Adipose tissue (tissue), 3 donors: ENCODE measurements around the gene DHX15. TPM values are rescaled to one million over a fixed set of nuclear protein-coding genes. Genes with fewer than 3 reads are reported as not detected.

Experiments
- H3K27ac ChIP-seq: one replicate; pipeline ENCODE4 v1.5.1; 2013; ENCODE audit warnings: low read depth, low read length
- WGBS, 3 donors: extraction: QIAGEN DNeasy Blood & Tissue Kit; methylation state at CpG; one replicate each; pipeline ENCODE4 v1.1.7; 2013; 5-methylcytosine and 5-hydroxymethylcytosine counted together
- polyA plus RNA-seq, 3 donors: library from polyadenylated mRNA; stranded (reverse); fragments of 200-250 nt; gene quantifications; one replicate each; pipeline ENCODE4 v1.2.3, GENCODE V29; 2013
- donor health status: healthy with polysubstance abuse.
- donor health status: Bipolar disorder and iron deficiency.
- donor health status: healthy.

DHX15 gene
- polyA plus RNA-seq, 3 donors = 39.3 to 76.6 (median 68.6) TPM

DNA sequence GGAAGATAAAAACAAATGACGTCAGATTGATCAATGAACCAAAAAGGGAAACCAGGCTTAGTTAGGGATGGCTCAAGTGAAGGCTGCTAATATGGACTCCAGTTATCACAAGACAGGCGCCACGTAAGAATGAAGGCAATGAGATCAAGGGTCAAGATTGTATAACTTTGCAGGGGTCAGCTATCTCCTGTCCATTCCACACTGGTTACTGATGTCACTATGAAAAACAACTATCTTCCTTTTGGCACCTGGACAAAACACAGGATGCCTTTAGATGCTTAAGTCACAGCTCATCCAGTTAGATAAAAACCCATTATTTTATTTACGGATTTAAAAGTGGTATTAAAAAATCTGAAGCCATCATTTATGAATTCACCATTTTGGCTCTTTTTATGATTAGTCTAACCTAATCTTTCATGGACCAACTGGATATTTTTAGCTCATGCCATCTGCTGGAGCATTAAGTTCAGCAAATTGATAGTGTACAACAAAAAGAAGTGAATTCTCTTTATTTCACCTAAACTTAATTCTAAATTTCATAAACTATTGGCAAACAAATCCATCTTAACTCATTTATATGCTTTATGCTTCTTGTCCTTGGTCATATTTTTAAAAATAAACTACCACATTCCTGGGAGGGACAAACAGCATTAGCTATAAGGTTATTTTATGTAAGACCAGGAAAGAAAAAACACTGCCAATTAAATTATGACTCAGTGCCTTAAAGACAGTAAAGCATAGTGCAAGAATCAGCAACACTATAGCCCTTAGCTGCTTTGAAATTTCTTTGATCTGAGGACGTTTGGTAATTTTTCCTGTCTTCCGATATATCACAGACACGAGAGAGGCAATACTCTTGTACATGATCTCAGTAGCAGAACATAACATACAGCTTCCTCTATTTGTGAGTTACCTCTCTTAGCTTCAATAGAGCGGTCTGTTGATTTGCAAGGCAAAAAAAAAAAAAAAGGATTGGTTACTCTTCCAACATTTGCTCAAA is 27.0 kb downstream of the DHX15 start:
- WGBS, 3 donors = 50 to 62% (median 55%) methylated on average over 8 of the region's 8 CpGs
- no peak overlapping the region for H3K27ac ChIP-seq

DNA sequence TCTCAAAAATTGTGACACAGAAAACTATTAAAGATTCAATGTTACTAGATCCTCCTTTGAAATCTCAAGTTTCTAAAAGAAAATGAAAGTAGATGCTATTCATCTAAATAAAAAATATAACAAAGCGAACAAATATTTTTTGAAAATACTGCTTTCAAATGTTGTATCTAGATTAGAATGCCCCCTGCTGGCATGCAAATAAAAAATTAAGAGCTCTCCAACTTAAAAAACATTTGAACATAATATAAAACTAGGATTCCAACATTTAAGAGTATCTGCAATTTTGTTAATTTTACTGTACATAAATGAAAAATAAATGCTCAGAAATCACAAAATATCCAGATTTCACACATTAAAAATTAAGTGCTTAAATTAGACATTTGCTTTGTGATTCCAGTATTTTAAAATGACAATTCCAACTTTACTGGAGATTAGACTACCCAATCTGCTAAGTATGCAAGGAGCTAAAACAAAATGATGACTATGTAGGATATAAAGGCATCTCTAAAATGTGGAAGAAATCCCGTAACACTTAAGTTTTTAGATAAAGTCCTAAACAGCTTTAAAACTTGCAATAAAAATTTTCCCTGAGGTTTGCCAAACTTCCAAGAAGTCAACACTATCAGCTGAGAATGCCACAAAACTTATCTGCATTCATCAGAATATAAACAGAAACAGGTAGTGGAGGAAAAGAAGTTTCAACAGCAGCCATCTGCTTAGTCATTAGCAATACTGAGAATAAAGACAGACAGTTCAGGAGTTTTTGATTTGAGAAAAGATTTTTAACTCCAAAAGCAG is 32.7 kb downstream of the DHX15 start:
- H3K27ac ChIP-seq = no peak overlapping the region
- WGBS, 3 donors = 60 to 76% (median 74%) methylated on average over 2 of the region's 2 CpGs

DNA sequence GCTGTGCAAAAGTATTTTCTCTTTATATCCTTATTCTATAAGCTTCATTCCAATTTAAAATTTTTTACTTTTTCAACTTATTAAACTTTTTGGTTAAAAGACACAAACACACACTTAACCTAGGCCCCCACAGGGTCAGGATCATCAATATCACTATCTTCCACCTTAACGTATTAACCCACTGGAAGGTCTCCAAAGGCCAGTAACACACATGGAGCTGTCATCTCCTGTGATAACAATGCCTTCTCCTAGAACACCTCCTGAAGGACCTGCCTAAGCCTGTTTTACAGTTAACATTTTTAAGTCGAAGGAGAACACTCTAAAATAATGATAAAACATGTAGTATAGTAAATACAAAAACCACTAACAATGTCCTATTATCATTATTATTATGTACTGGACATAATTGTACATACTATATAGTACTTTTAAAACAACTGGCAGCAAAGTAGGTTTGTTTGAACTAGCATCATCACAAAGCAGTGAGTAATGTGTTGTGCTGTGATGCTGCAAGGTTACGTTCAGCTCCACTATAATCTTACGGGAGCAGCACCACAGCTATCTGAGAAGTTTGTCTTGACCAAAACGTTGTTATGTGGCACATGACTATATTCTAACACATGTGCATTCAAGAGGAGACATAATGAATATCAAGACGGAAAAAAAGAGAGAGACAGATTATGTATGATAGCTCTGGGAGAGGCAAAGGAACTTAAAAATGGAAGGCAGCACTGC is 33.7 kb downstream of the DHX15 start:
- H3K27ac ChIP-seq = no peak overlapping the region
- 54 to 80% (median 74%) methylated on average over 6 of the region's 6 CpGs for WGBS, 3 donors

DNA sequence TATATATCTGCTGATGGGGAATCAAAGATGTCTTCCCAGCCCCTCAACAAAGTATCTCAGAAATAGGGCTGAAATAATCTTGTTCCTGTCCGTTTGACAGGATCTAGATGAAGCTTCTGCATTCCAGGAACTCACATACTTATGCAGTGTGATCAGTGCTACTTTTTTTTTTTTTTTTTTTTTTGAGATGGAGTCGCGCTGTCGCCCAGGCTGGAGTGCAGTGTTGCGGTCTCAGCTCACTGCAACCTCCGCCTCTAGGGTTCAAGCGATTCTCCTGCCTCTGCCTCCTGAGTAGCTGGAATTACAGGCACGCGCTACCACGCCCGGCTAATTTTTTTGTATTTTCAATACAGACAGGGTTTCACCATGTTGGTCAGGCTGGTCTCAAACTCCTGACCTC is 36.4 kb downstream of the DHX15 start:
- no peak overlapping the region for H3K27ac ChIP-seq
- WGBS, 3 donors = 94 to 96% (median 95%) methylated on average over 10 to 11 of the region's 11 CpGs

DNA sequence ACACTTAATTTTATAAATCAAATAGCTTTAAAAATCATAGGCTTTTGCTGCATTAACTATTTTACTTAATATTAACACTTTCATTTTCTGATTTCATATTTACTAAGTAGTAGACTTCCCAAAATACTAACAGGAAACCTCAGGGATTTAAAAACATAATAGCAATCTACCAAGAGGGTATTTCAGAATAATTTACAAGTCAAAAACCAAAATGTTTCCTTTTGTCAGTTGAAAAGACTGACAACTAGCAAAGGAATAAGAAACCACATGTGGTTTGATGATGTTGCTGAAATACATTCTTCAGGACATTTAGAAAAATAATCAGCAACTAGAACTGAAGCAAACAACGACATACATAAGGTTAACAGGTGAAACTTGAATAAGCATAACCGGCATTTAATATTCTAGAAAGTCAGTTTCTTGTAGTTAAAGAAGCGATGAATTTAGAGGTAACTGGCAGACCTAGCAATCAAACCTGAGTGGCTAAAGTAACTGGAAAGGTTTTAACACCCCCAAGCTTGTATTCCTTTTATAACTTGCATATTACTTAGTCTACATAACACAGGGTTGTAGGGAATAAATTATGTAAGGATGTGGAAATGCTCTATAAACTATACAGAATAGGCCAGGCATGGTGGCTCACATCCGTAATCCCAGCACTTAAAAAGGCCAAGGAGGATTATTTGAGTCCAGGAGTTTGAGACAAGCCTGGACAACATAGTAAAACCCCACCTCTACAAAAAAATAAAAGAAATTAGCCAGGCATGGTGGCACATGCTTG is 40.0 kb downstream of the DHX15 start:
- WGBS, 3 donors = 69 to 76% (median 73%) methylated on average over 4 of the region's 4 CpGs
- no peak overlapping the region for H3K27ac ChIP-seq

DNA sequence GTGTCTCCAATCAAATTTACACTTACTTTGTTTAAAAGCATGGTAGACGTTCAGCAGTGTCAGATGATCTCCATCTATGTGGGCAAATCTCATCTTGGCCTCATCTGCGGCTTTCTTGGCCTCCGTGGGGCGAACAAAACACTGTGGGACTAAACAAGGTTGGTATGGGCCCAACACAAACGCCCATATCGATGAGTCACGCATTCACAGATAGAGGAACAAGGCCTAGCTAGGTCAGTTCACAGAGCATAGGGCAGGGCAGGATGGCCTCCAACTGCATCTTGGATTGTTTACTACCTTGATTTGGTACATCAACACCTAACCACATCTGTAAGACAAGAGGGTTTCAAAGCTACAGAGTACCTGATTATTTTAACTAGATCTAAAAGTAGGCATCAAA is 47.3 kb downstream of the DHX15 start:
- WGBS, 3 donors = 85 to 93% (median 91%) methylated on average over 7 of the region's 7 CpGs
- H3K27ac ChIP-seq = no peak overlapping the region

DNA sequence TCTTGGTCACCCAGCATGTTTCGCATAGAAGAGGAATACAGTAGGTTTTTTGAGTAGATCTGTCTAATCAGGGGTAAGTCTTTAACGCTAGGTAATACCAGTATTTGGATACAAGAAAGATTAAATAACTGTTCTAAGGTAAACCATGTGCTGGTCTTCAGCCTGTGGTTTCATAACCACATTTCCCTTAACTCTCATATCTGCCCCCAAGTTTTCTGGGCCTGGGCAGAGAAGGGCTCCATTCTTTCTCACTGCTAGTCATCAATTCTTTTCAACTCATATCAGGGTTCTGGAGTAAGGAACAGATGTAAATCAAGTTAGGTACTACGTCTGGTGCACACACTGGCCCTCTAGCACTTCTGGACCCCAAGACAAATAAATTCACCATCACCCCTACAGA is 49.0 kb downstream of the DHX15 start:
- H3K27ac ChIP-seq = no peak overlapping the region
- 95 to 97% (median 97%) methylated on average over 3 of the region's 3 CpGs for WGBS, 3 donors

DNA sequence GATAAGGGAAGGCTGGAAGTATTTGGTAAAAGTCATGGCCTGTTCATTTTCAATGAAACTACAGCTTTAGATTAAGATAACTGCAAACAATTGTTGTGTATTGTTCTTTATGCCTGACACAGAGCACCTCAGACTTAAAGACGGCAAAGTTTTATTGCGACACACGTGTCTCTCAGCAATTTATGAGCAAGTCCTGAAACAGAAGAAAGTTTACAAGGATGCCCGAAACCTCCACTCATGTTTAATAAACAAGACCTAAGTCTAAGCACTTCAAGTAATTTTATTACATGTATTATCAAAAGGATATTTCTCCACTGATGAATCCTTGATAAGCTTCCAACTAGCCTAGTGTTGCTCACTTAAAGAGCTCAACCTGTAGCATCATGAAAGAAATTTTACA is 51.0 kb downstream of the DHX15 start:
- H3K27ac ChIP-seq = no peak overlapping the region
- 83 to 94% (median 88%) methylated on average over 4 of the region's 4 CpGs for WGBS, 3 donors

DNA sequence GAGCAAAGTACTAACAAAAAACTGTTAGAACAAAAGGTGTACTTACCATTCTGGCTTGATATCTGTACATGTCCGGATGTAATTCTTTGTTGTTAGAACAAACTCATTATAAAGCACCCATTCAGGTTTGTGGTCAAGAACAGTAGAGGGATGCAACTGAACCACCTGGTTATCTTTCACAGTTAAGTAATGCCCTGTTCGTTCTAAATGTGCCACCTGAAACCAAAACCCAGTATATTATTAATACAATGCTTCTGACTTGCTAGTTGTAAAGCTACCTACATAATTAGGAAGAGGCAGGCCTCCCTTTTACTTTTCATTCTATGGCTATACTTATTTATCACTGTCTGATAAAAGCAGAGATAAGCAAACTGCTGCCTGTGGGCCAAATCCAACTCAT is 54.8 kb downstream of the DHX15 start:
- no peak overlapping the region for H3K27ac ChIP-seq
- WGBS, 3 donors = 83 to 95% (median 88%) methylated on average over 2 of the region's 2 CpGs

DNA sequence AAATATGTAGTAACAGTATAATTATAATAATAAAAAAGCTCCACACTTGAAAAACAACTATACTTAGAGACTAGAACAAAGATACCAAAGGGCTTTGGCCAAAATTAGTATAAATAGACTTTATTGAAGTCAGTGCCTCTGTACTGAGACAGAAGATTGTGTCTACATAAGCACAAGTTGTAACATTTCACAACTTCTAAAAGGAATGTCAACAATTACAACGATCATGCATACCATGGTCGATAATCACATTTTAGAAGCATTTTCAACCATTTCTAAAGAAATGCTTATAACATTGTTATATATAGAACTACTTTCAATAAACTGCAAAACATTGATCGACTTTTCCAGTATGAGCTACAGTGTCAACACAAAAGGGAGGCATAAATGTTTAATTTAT is 57.0 kb downstream of the DHX15 start:
- 82 to 95% (median 91%) methylated on average over 3 of the region's 3 CpGs for WGBS, 3 donors
- no peak overlapping the region for H3K27ac ChIP-seq

DNA sequence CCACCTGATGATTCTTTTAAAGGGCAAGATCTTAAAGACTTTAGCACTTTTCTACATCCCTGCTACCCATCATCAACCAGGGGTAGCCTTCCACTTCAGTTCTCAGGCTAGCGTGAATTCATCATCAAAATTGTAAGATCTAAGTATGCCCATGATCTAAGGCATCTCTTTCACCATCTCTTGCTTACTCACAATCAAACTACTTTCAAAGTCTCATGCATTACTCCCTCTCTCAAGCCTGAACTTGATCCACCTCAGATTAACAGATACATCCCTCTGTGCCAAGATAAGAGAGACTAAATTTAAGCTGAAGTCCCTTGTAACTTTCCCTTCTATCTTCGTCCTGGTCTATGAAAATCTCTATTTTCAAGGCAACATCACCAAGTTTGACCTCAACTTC is 62.8 kb downstream of the DHX15 start:
- H3K27ac ChIP-seq = no peak overlapping the region
- 93 to 96% (median 96%) methylated on average over 2 of the region's 2 CpGs for WGBS, 3 donors

DNA sequence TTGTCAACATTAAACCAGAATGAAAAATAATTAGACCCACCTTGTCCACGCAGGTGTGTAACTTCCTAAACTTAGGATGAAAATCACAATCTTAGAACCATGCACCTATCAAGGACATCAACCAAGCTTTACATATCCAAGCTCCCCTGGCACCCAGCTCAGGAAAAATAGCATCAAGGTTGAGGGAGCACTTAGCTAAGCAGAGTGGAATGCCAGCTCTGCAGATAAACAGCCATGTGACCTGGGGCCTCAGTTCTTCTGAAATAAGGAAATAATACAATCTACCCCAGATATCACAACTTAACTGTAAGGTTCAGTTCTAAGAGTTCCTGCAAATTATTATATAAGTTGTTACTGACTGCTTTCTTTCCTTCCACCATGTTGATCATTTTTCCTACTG is 64.7 kb downstream of the DHX15 start:
- 57 to 93% (median 92%) methylated on average over 1 of the region's 1 CpG for WGBS, 3 donors
- H3K27ac ChIP-seq = no peak overlapping the region

DNA sequence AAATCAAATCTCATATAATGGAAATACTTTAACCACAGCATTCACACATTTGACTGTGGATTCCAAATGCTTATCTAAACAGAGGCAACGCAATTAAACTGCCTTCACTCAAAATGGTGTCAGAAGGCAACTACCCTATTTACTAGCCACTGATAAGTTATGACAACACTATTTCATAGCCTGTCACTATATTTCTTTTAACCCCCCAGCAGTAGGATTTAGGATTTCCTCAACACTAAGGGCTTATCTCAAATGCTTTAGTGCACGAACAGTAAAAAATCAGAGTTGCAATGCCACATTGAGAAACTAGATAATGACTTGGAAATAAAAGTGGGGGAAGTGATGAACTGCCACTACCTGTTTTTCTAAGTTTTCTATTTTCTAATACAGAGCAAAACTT is 66.7 kb downstream of the DHX15 start:
- H3K27ac ChIP-seq = no peak overlapping the region
- 64 to 83% (median 78%) methylated on average over 2 of the region's 2 CpGs for WGBS, 3 donors

DNA sequence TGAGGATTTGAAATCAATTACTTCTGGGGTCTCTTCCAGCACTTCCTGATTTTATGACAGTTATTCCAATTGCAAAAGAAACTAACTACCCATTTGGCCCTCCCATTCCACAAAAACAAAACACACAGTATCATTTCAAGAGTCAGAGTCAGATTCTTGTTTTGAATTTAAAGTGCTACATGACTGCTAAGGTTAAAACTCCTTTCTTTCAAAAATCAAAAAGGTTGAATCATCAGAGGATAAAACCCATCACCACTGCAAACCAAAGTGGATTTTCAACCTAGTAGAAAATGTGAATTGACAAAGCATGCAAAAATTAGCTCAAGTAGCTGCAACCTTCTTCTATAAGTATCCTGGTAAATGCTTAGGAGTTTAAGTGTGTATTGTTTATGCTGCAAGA is 67.4 kb downstream of the DHX15 start:
- no peak overlapping the region for H3K27ac ChIP-seq

DNA sequence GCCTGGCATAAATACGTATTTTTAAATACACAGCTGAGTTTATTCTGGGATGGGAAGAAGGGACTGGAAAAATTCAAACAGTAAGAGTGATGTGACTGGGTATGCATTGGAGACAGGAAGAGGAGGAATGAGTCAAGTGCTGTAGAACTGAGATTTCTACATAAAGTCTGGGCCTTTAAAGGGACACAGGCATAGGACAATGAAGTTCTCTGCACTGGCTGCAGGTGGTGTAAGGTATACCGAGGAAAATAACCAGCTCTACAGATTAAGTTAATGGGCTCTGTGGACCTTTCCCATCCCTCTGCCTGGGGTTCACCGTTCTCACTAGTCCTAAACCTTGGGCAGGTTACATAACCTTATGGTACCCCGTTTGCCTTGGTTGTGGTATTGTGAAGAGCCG is 68.7 kb downstream of the DHX15 start:
- 94 to 96% (median 95%) methylated on average over 5 of the region's 5 CpGs for WGBS, 3 donors
- H3K27ac ChIP-seq = no peak overlapping the region

DNA sequence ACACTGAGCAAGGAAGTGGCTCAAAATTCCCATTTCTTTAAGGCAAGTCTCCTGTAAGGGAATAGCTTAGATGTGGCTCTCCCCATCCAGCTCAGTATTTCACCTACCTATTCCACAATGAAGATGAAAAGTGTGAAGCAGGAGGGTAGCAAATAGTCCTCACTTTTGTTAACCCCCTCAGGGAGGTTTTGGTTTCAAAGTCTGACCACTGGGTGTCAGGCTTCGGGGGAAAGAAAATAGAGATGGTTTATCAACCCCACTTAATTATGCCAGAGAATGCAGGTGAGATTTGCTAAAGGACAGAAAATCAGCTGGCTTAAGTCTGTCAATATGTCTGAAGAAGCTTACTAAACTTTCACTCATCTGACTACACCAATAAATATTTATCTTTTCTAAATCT is 69.5 kb downstream of the DHX15 start:
- H3K27ac ChIP-seq = no peak overlapping the region
- WGBS, 3 donors = 78 to 87% (median 79%) methylated on average over 1 of the region's 1 CpG

DNA sequence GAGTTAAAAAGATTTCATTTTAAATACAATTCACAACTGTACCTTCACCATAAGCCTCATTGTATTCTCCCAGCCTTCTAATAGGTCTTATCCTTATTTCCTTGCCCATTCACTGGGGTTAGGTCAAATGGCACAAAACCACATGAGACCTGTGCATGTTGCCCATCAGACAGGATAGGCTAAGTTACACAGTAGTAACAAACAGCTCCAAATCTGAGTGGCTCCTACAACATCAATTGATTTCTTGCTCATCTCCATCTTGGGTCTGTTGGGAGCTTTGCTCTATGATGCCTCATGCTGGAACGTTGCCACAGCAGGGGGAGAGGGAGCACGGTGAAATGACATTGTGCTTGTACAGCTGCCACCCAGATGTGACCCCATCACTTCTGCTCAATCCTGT is 70.6 kb downstream of the DHX15 start:
- H3K27ac ChIP-seq = no peak overlapping the region
- WGBS, 3 donors = 73 to 84% (median 75%) methylated on average over 2 of the region's 2 CpGs

DNA sequence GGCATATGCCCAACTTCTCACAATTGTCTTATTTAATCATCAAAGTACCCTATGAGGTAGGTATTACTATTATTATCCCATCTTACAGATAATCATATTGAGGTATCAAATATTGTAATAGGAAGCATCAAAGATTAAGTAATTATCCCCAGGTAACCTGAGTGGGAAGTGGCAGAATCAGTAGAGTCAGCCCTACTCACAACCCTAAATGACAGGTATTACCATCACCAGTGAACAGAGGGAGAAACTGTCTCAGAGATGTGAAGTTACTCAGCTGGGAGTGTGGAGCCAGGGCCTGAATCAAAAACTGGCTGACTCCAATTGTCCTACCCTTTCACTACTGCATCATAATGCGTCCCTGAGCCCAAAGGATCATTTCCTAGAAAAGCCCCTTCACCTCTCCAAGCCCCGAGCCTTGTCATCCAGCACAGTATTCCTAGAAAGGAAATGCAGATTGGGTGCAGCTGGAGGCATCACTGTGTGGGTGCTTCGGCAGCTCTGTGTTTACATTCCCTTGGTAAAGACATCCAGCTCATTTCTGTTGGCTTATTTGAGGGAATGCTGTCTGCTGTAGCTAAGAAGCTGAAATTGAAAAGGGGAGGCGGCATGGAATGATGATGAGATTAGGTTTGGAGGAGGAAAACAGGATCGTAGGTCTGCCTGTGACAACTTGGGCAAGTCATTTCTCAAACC is 72.8 kb downstream of the DHX15 start:
- no peak overlapping the region for H3K27ac ChIP-seq
- 78 to 87% (median 83%) methylated on average over 5 of the region's 5 CpGs for WGBS, 3 donors
